Lower leg skin (tissue), 3 donors: ENCODE measurements around the gene RNU1-2.
"Not testable (repeated sequence)": the region's sequence is repeated elsewhere in the genome, so short reads cannot be mapped to it uniquely, and the experiment has no call there.

Experiments used
- POLR2A ChIP-seq, 2 donors: fragments of 450-650 bp; IDR thresholded peaks; one replicate each; pipeline ENCODE4 v1.6.1; 2016 to 2017; ENCODE audit warnings: antibody characterized with exemption in 2 of 2, mild to moderate bottlenecking in 1 of 2, moderate library complexity in 1 of 2
- TF ChIP-seq, protein P1 (sequence below), 3 donors: fragments of 450-650 bp; IDR thresholded peaks; one replicate each; pipeline ENCODE4 v1.5.1; 2016; ENCODE audit warnings: antibody characterized with exemption in 3 of 3, mild to moderate bottlenecking in 3 of 3, moderate library complexity in 2 of 3

DNA sequence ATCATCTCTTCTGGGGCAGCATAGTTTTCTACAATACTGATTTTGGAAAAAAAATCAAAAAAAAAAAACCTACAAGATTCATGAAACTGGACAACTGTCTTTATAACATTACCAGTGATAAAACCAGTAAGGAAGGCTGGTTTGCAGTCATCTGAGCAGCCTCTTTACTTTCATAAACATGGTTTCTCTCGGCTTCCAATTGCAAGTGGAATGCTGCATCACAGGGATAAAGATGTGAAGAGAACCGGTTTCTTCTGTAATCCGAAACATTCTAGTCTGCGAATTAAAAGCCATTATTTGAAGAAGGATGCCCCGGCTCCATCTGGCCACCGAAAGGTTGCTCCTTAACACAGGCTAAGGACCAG, 565 bp upstream of the RNU1-2 start:
- TF ChIP-seq POLR2A (IDR thresholded peaks at IDR 0.05), result not testable (repeated sequence)
- TF ChIP-seq, protein P1, sequence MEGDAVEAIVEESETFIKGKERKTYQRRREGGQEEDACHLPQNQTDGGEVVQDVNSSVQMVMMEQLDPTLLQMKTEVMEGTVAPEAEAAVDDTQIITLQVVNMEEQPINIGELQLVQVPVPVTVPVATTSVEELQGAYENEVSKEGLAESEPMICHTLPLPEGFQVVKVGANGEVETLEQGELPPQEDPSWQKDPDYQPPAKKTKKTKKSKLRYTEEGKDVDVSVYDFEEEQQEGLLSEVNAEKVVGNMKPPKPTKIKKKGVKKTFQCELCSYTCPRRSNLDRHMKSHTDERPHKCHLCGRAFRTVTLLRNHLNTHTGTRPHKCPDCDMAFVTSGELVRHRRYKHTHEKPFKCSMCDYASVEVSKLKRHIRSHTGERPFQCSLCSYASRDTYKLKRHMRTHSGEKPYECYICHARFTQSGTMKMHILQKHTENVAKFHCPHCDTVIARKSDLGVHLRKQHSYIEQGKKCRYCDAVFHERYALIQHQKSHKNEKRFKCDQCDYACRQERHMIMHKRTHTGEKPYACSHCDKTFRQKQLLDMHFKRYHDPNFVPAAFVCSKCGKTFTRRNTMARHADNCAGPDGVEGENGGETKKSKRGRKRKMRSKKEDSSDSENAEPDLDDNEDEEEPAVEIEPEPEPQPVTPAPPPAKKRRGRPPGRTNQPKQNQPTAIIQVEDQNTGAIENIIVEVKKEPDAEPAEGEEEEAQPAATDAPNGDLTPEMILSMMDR (IDR thresholded peaks at IDR 0.05), result not testable (repeated sequence)
